NCI-H2081 treated with DMSO at 0.1 percent for 48 hours (cell line): Measurements from ENCODE around the gene CEP57L1.
"Not testable (repeated sequence)": the region's sequence is repeated elsewhere in the genome, so short reads cannot be mapped to it uniquely, and the experiment has no call there.

Experiments
- DNase-seq: peaks from one replicate; lab custom pipeline; 2025; lab: John Stamatoyannopoulos, UW

Gene CEP57L1

GRCh38 chr6:109073344-109074132, 21.8 kb upstream of the CEP57L1 start:
- DNase-seq = no peak

DNA sequence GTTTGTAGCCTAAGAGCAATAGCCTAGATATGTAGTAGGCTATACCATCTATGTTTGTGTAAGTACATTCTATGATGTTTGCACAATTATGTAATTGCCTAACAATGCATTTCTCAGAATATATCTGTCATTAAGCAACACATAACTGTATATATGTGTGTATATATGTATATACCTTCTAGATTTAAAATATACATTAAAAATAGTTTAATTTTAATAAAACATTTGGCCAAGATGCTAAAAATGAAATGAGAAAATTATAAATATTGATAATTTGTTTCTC, 21.2 kb upstream of the CEP57L1 start:
- no peak for DNase-seq

DNA sequence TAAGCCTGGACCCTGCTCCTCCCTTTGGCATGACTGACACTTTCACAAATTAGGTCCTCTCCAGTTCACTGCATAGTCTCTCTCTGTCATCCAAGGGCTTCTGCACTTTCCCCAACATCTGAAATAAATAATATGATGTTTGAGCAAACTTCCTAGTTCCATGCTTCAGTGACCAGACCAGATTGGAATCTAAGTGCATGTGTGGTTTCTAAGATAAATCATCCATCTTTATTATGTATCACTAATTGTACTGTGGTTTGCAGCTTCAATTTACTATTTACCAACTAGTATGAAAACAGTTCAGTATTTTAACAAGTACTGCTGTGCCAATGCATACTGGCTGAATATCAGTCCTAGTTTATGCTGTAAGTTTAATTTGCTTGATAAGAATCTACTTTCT, 19.4 kb upstream of the CEP57L1 start:
- DNase-seq = no peak

- no peak for DNase-seq
These were observed 18.9 kb upstream of the CEP57L1 start for GRCh38 chr6:109076377-109076776.

DNA sequence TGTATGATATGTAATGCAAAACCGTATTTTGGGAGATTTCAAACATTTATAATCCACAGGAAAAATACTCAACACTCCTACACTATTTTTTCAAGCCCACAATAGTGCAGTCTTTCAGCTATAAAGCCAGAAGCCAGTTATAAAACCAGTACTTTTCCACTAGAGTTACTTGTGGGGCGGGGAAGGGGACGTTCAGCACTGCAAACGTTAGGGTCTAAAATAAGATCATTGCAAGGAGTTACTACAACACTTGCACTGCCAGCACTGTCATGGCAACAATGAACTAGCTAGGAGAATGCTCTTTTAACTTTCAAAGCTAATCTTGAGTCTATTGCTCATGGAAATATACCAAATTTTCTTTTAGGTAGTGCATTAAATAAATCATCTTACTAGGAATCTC, 15.3 kb upstream of the CEP57L1 start:
- DNase-seq = no peak

DNA sequence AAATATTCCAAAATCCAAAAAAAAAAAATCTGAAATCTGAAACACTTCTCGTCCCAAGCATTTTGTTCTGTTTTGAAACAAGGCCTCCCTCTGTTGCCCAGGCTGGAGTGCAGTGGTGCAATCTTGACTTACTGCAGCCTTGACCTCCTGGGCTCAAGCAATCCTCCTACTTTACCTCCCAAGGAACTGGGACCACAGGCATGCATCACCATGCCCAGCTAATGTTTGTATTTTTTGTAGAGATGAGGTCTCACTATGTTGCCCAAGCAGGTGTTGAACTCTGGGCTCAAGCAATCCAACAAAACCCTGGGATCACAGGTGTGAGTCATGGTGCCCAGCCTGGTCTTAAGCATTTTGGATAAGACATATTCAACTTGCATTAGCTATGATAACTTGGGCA, 14.3 kb upstream of the CEP57L1 start:
- DNase-seq = no peak

DNA sequence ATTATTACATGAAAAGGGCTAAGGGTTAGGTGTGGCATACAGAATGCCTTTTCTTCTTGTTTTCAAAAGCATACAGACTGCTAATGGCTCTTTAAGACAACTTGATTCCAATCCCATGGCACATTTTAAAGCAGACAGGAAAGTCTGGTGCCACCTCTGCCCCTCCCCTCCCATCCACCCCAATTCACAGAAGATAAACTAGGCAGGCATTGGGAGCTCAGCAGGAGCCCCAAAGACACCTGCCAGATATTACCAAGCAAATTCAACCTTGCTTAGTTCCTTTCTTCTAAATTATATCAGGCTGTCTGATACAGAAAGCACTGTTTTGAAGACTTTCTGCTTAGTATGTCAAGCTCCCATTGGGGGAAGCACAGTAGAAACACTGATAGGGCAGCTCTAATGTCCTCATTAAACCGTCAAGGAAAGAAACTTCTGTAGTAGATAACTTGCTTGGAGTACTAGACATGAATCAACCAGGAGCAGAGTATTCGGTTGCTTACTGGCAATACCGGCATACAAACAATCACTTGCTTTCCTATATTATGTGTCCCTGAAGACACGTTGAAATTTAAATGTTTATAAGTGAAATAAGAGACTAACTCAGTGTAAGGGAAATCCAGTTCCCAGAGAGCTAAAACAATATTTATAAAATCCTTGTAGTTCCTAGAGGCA, 13.7 kb upstream of the CEP57L1 start:
- no peak for DNase-seq

DNA sequence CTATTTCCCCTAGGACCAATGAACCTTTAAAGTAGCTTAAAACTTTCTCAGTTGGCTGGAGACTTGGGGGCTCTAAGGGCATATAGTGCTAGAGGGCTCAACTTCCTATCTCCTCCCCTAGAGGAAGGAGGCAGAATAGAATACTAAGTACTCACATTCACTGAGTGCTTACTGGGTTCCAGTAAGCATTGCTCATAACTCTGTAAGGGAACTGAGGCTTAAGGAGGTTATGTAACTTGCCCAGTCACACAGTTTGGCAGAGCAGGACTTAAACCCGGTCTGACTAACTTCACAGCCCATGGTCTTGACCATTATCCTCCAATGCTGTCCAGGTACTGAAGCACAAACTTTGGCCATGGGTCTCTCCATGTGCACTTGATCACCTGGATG, 13.1 kb upstream of the CEP57L1 start:
- DNase-seq = no peak

DNA sequence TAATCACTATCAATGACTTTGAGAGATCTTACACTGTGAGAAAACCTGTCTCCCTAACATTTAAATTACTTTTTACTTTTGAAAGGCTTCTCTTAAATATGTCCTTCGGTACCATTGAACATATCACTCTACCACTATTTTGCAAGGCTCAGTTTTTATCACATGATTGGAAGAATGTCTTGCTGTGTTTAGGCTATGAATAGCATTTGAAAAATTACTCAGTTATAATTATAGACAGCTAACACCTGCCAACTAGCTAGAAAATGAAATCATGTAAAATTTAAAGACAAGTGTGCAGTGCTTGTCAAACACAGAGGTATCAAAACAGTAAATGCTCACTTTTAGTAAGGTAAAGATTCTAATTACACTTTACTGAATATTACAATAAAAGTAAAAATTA, 11.7 kb upstream of the CEP57L1 start:
- DNase-seq = no peak

DNA sequence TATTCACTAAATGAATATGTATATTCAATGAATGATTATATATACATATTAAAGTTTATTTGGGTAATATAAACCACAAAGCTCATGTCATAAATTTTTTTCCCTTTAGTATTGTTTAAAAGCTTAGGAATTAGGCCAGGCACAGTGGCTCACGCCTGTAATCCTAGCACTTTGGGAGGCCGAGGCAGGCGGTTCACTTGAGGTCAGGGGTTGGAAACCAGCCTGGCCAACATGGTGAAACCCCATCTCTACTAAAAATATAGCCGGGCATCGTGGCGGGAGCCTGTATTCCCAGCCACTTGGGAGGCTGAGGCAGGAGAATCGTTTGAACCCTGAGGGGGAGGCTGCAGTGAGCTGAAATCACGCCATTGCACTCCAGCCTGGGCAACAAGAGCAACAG, 11.2 kb upstream of the CEP57L1 start:
- not testable (repeated sequence) for DNase-seq

DNA sequence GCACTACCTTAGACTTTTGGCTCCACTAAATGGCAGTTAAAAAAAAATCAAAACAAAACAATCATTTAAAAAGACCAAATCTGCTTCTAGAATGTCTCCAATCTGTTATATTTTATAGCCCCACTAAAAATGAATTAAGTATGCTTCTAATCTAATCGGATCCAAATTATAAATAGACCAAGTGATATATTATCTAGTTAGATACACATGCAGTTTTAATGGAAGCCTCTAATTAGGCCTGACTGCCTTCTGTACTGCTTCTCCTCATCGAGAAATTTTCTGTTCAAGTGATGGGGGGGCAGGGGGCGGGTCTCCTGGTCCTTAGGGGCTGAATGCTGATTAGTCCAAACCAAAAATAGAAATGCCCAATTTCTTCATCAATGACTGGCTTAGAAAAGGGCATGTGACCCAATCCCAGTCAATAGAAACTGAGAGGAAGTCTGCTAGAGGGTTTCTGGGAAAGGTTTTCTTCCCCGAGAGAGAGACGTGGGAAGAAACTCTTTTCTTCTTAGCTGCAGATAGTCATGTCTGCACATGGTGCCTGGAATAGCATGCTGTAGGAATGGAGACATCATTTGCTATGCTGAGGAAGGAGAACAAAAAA, 7.5 kb upstream of the CEP57L1 start:
- no peak for DNase-seq

DNA sequence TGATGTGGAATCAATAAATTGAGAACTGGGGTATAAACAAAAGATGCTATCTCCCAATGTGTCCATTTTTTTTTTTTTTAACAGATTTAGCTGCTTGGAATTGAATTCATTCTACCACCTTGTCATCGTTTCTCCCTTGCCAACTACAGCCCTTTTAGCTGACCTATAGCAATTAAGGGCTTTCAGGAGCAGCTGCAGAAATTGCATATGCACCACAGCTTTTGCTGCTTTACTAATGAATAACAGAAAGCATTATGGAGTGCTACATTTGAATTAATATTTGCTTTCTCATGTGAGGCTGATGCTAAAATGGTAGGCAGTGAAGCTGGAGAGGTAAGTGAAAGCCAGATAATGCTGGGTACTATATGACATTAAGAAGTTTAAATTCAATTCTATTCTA, 6.3 kb upstream of the CEP57L1 start:
- DNase-seq = no peak

GRCh38 chr6:109091314-109092024, 3.8 kb upstream of the CEP57L1 start:
- DNase-seq = no peak

DNA sequence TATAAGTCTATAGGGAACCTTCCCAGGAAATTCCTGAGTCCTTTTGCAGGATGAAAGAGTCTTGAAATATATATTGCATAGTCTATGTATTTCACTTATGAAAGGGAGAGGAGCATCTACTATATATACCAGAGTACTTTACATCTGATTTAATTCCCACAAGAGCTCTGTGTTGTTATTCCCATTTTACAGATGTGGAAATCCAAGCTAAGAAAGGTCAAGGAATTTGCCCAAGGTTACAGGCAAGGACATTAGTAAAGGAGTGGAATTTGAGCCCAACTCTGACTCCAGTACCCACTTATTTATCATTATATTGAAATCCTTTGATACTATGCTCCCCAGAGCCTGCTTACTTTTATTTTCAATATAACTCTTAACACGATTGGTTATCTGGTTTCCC, 3.2 kb upstream of the CEP57L1 start:
- no peak for DNase-seq

- DNase-seq = no peak
These were observed 1.4 kb upstream of the CEP57L1 start for GRCh38 chr6:109093732-109094415.

DNA sequence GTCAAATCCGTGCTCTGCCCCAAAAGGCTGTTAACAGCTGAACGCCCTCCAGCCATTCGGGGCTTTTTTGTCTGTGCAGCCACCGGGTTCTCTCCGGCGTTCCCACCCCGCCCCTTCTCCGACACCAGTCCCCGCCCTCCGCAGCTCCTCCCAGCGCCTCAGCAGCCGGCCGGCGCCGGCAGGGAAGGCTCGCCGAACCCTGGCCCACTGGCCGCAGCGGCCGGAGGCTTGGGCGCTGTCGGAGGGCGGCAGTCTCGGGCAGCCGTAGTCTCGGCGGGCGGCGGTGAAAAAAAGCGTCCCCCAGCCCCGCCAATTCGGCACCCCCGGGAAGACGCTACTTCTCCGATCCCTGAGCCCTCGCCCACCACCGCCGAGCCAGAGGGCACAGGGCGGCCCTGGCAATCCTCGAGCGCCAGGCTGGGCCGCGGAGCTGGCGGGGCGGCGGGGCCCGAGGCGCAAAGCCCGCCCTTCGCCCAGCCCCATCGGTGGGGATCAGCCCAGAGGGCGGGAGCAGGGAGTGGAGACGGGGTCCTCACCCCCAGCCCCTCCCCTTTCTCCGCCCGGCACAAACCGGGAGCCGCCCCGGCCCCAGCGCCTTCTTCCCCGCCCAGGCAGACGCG, 781 bp upstream of the CEP57L1 start, which contains the start of gene SESN1:
Gene SESN1 (minus strand): TSS at position 431 of the 620 bp plus-strand sequence. CDS start 773 bp downstream, outside the sequence.
- DNase-seq = no peak

DNA sequence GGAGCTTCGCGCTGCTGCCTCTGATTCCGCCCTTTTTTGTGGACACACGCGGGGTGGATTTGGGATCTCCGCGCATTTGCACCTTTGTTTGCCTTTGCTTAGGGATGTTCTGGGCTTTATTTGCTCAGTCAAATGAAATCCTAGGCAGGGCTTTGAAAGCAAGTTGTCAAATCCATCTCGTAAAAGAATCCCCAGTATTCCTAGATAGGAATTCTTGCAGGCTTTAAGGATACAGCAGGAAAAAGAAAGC, 453 bp downstream of the CEP57L1 start:
- DNase-seq = no peak

- no peak for DNase-seq
These were observed 901 bp downstream of the CEP57L1 start for GRCh38 chr6:109096208-109096607.

DNA sequence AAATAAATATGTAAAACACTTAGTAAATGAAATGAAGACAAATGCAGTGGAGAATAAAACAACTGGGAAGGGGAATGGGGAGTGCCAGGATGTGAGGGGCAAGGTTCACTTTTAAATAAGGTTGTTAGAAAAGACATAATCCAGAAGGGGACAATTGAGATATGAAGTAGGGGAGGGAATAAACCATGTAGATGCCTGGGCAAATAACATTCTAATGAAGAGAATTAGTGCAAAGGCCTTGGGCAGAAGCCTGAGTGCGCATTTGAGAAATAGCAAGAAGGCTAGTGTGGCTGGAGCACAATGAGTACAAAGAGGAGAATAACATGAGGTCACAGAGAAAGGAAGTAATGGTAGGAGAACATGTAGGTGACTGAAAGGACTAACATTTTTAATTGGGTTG, 2.4 kb downstream of the CEP57L1 start:
- no peak for DNase-seq

GRCh38 chr6:109102762-109103161, 7.5 kb downstream of the CEP57L1 start:
- no peak for DNase-seq

GRCh38 chr6:109103942-109104341, 8.6 kb downstream of the CEP57L1 start:
- no peak for DNase-seq

GRCh38 chr6:109104512-109104911, 9.2 kb downstream of the CEP57L1 start:
- no peak for DNase-seq
